GM12874 (cell line): ENCODE measurements around the gene RC3H1.

Source experiments
- TF ChIP-seq, protein P1 (sequence below): IDR thresholded peaks from 2 replicates; pipeline ENCODE4 v1.5.1; 2011; ENCODE audit warnings: low read depth, mild to moderate bottlenecking, control low read depth, low read length, moderate library complexity; ENCODE audit not compliant: insufficient read depth

Gene RC3H1

DNA sequence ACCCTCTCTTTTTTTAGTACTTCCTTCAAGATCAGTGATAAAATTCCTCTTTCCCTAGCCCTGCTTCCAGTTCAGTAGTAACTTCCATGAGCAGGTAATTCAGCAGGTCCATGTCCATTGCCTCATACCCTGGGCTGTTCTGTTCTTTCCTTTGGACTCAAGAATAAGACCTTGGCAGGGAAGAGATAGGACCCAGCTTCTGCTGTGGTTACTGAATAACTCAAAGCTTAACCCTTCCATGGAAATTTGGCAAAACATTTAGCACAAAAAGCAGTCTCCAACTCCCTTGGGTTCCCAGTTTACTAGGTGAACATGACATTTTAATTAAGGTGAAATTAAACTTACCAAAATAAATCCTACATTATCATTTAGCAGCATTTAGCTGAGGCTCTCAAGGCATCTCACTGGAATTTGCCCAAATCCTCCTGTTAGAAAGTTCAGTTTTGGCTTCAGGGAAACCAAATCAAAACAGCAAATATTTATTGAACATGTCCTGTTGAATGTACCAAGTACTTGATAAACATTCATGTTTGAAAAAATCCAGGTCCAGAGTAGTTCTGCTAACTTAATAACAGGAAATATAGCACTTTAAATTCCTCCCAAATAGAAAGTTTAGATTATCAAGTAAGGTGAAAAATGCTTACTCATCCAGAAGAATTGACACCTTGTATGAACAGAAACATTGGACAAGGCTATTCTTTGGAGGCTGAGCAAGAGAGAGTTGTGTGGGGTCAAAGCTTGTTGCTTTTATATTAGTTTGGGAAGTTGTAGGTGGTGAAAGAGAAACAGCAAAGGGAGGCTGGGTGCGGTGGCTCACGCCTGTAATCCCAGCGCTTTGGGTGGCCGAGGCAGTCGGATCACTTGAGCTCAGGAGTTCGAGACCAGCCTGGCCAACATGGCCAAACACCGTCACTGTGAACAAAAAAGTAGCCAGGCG, 96.6 kb downstream of the RC3H1 start:
- TF ChIP-seq, protein P1, sequence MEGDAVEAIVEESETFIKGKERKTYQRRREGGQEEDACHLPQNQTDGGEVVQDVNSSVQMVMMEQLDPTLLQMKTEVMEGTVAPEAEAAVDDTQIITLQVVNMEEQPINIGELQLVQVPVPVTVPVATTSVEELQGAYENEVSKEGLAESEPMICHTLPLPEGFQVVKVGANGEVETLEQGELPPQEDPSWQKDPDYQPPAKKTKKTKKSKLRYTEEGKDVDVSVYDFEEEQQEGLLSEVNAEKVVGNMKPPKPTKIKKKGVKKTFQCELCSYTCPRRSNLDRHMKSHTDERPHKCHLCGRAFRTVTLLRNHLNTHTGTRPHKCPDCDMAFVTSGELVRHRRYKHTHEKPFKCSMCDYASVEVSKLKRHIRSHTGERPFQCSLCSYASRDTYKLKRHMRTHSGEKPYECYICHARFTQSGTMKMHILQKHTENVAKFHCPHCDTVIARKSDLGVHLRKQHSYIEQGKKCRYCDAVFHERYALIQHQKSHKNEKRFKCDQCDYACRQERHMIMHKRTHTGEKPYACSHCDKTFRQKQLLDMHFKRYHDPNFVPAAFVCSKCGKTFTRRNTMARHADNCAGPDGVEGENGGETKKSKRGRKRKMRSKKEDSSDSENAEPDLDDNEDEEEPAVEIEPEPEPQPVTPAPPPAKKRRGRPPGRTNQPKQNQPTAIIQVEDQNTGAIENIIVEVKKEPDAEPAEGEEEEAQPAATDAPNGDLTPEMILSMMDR = no peak

DNA sequence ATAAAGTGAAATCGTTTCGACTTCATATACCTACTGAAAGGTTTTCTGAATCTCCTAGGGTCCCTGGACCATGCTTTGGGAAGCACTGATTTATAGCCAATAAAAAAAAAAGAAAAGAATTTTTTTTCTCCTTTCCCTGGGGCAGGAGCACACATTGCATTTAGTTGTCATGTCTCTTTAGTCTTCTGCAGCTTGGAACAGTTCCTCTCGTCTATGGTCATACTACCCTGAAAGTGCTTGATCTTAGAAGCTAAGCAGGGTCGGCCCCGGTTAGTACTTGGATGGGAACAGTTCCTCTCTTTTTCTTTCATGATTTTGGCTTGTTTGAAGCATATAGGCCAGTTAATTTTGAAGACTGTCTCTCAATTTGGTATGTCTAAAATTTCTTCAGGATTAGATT, 101.3 kb downstream of the RC3H1 start:
- TF ChIP-seq, protein P1 = no peak

DNA sequence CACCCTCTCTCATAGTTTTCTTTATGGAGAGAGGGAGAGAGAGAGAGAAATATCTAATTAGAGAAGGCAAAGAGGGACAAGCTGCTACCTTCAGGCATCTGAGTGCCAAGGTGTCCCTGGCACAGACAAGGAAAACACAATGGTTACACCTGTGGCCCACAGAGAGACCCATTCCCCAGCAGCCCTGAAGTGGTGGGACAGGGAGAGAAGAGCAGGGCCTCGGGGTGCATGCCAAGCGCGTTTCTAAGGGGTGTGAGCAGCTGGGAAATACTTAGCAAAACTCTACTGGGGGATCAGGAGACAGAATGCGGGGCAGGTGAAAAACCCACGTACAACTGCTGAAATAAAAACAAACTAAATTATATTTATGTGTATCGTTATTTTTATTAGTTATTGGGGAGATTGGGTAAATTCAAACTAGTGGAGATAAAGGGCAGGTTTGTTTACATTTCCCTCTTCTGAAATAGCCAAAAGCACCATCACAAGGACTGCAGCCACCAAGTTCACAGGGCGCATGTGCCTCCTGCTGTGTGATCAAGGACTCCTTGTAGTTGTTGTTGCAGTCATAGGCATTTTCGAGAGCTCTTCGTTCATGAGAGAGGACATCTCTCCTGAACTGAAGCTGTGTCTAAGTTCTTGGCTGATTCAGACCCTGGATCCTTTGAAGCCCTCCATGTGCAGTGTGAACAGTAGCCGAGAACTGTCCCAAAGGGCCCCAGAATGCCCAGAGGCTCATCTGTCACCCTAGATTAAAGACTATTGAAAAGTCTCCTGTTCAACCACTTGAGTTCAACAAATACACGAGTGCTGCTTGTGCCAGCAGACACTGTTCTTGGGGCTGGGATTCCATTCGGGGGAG, 104.3 kb downstream of the RC3H1 start:
- TF ChIP-seq, protein P1 = no peak

DNA sequence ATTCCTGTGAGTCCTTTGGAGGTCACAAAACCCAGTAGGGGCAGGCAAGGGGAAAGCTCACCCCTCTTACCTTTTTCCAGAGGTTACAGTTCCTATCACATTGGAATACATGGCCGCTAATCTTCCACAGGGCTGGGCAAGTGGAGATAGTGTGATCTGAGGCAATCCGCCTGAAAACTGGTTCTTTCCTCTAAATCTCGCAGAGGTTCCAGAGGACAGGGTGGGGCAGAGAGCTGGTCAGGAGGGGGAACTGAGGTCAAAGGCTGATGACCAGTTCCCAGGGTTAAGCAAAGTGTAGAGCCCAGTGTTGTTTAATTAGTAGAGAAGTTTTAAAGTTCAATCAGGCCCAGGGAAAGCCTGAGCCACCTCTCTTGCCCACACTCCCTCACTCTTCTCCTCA, 105.0 kb downstream of the RC3H1 start, which contains the start of gene SERPINC1:
Gene SERPINC1 (minus strand): TSS at position 179 of the 400 bp plus-strand sequence. CDS start 68 bp downstream, at position 111.
- TF ChIP-seq, protein P1 = no peak

DNA sequence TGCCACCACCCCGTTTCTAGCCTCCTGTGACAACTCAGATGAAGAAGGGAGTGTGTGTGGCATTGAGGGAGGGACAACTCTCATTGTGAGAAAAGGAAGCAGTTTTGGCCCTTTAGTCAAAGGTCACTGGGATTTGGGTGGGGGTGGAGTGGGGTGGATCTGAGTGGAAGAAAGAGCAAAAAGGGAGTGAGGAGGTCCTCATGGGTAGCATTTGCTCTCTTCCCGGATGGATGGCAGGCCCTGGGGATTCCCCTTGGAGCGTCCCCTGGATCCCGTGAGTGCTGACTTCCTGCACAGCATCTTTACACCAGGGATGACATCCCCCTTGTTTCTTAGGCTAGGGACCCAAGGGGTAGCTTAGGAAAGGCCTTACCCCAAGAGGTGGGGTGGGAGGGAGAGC, 105.5 kb downstream of the RC3H1 start:
- TF ChIP-seq, protein P1 = no peak

DNA sequence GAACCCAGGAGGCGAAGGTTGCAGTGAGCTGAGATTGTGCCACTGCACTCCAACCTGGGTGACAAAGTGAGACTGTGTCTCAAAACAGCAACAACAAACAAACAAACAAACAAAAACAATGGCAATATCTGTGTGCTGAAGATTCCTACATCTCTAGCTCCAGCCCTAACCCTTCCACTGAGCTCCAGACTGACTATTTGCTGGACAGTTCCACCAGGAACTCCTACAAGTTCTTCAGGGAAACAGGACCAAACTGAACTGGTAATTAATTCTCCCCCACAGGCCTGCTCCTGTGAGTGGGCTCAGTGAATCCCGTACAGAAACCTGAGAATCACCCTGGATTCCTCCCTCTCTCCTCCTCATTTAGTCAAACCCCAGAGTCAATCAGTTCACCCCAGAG, 106.6 kb downstream of the RC3H1 start:
- TF ChIP-seq, protein P1 = no peak

DNA sequence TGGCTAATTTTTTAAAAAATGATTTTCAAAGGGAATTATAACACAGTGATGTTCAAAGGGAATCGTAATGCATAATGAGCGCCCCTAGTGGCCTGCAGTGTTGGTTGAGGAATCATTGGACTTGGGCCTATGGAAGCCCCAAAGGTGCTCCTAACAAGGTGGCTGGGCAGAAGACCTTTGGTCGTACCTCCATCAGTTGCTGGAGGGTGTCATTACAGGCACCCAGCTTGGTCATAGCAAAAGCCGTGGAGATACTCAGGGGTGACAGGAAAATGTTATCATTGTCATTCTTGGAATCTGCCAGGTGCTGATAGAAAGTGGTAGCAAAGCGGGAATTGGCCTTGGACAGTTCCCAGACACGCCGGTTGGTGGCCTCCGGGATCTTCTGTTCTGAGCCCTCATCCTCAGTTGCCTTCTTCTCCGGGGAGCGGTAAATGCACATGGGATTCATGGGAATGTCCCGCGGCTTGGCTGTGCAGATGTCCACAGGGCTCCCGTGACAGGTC, 107.7 kb downstream of the RC3H1 start:
- TF ChIP-seq, protein P1 = peak; percentile 73
